Erythroblast (primary cell): ENCODE data around the gene NHSL2.

Source experiments
- GATA1 ChIP-seq: IDR thresholded peaks from 2 replicates; pipeline ENCODE4 v1.6.1; 2011; ENCODE audit warnings: low read depth, mild to moderate bottlenecking, control low read depth, low read length, moderate library complexity
- POLR2A ChIP-seq: IDR thresholded peaks from 2 replicates; pipeline ENCODE4 v1.6.1; 2011; ENCODE audit warnings: mild to moderate bottlenecking, low read length

DNA sequence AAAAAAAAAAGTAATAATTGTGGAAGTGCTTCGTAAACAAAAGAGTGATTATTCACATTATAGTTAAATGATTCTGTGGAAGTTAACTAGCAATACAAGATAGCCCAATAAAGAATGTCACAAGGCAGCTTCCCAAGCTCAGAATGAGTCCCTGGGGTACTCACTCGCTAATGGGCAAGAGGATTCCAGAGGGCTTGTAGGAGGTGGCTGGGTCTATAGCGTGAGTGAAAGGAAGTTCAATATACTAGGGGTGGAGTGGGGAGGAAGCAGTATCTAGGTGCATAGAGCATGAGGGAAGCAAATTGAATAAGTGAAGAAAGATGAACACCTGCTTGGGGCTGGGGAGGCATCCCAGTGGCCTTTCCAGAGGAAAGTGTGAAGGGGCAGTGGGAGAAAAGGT, 178.6 kb downstream of the NHSL2 start:
- no peak for TF ChIP-seq POLR2A
- no peak for TF ChIP-seq GATA1
